Stimulated activated CD4-positive, alpha-beta T cell treated with anti-CD3 and anti-CD28 coated beads, TNF-alpha, amount 100 ng/mL, for 4 hours (primary cell): ENCODE measurements around the gene GSTM3.
"Not testable (repeated sequence)": the region's sequence is repeated elsewhere in the genome, so short reads cannot be mapped to it uniquely, and the experiment has no call there.

Source experiments
- DNase-seq, 3 experiments: peaks; one replicate each; pipeline ENCODE4 v3.0.0-alpha.2; 2020; ENCODE audit warnings: low read depth in 3 of 3

GSTM3 gene

DNA sequence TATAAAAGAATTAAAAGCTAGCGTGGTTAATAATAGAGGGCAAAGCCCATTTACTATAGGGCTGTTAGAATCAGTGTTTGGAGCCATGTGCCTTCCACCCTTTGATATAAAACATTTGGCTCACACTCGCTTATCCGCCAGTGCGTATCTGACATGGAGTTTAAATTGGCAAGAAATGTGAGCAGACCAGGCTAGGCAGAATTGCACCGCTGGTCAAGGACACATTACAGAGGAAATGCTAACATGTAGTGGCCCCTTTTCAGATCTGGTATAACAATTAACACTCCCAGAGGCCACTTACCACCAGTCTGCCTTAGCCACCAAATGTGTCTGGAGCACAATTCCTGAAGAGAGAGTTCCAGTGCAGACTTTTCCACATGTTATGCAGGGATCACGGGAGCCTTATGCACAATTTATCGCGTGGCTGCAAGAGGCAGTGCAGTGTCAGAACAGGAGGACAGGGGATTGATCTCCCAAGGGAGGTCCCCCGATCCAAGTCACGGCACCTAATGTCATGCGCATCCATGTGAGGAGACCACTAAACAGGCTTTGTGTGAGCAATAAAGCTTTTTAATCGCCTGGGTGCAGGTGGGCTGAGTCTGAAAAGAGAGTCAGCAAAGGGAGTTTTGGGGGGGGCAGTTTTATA lies 14.0 kb downstream of the GSTM3 start:
- DNase-seq: no peak

DNA sequence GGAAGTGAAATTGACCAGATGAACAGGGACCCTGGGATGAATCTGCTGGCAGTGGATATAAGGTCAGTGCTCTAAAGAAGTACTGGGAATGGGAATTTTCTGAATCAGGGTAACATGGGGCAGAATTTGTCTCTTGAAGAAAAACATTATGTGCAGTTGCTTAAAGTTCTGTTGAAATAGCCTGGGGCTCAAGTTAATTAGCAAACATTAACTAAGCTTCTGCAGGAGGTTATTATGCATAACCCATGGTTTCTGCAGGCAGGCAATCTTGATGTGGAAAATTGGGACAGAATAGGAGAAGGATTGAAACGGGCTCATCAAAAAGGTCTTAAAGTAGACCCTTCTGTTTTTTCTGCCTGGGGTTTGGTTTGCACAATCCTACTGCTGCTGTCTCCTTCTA lies 14.8 kb downstream of the GSTM3 start:
- no peak for DNase-seq

DNA sequence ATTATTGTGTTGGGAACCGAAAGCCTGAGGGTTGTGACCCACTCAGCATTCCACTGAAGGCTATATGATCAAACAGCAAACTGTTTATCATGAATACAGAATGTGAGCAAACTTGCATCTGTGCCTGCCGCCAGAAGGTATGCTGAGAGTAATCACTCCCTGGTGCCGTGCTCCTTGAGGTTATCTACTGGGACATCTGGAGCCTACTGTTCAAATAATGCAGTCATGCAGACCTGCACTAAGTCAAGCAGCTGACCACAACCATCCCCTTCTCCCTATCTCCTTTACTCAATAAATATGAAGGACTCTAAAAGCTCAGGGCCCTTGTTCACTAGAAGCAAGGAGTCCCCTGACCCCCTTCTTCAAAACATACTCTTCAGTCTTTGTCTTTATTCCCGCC lies 15.3 kb downstream of the GSTM3 start:
- DNase-seq: no peak

DNA sequence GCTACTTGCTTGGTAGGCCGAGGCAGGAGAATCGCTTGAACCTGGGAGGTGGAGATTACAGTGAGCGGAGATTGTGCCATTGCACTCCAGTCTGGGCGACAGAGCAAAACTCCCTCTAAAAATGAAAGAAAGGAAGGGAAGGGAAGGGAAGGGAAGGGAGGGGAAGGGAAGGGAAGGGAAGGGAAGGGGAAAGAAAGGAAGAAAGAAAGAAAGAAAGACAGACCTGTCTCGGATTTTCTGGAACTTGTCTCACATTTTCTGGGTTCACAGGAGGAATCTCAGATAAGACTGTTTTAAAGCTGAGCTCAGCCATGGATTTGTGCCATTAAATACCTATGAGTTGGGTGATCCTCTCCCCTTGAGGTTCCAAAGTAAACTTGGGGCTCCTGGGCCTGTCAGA lies 15.9 kb downstream of the GSTM3 start:
- no peak for DNase-seq

DNA sequence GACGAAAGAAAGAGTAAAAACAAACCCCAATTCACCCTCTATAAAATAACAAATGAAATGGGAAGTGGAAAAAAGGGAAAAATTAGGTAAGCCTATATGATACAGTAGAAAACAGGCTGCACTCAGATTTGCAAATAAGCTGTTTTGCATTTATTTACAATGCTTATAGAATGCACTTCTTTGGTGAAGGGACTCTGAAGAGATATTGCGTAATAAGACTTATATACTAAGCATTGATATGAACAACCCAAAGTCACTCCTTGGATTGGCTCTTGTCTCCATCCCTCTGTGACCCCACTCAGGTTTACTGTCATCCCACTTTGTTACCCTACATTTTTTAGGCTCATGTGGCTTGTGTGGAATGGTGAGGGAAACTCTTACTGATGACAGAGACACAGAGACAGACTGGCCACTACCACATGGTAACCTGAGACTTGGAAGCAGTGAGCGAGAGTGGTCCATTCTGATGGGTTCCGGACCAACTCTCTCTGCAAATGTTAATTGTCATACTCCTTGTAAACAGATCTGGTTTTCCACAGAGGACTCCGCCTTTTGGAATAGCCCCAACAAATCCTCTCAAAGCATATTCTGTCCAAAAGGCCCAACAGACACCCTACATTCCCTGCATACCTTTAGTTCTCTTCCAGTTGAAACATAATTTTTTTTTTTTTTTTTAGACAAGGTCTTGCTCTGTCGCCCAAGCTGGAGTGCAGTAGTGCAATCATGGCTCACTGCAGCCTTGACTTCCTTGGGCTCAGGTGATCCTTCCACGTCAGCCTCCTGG lies 17.7 kb downstream of the GSTM3 start:
- no peak for DNase-seq

DNA sequence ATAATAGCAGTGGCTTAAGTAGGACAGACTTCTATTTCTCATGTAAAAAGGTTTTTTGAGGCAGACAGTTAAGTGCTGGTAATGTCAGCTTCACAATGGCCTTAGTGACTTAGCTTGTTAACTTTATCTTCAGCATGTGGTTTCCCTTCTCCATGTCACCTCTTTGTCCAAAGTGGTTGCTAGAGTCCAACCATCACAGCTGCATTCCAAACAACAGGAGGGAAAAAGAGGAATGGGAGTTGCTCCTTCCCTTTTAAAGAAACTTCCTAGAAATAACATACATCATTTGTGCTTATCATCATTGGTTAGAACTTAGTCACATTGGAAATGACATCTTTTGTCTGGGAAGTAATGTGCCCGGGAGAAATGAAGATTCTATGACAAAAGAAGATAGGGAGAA lies 18.9 kb downstream of the GSTM3 start:
- no peak for DNase-seq

DNA sequence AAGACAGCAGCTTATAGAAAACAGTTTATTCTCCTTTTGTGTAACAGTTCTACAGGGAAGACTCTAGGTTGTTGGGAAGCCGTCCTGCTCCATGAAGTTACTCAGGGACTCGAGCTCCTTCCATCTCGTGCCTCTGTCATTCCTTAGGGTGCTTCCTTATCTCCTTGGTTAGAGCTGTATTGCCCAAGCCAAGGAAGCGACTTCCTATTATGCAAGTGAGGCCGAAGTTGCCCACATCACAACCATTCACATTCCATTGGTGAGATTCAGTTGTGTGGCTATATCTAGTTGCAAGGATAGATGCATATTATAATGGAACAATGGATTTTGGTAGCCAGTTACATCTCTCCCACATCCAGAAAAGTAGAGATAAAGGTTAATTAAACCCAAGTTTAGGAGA lies 19.8 kb downstream of the GSTM3 start:
- no peak for DNase-seq

DNA sequence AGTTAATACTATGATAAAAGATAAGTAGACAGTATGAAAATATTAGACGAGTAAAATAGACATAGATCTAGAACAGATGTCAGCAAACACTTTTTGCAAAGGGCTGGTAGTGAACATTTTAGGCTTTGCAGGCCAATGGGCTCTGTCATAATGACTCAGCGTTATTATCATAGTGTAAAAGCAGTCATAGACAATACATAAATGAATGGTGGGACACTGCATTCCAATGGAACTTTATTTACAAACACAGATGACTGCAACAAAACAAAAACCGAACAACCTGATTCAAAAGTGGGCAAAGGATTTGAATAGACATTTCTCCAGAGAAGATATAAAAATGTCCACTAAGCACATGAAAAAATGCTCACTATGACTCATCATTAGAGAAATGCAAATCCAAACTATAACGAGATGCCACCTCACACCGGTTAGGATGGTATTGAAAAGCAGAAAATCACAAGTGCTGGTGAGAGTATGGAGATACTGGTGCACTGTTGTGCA lies 21.5 kb downstream of the GSTM3 start:
- DNase-seq: no peak

DNA sequence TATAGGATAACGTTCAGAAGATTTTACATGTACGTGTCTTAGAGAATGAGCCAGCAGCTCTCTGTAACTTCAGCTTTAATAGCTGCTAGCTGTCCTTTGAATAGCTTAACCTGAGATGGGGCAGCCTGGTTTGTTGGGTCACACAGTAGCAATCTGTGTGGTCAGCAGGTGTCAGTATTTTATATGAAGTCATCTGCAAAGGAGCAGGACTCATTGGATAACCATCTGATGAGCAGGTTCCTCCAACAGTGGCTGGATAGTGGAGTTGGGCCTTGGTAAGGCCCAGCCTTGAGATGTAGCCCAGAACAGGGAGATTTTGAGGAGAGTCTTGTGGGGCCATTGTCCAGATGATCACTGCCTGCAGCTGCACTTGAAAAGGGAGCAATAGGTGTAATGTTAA lies 22.3 kb downstream of the GSTM3 start:
- DNase-seq: no peak

DNA sequence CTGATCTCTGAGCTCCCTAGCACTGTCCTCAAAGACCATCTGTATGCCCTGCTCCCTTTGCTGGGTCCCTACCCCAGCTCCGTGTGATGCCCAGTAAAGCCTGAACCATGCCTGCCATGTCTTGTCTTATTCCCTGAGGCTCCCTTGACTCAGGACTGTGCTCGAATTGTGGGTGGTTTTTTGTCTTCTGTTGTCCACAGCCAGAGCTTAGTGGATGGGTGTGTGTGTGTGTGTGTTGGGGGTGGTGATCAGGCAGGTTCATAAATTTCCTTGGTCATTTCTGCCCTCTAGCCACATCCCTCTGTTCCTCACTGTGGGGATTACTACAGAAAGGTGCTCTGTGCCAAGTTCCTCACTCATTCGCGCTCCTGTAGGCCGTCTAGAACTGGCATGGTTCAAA lies 23.1 kb downstream of the GSTM3 start:
- no peak for DNase-seq

DNA sequence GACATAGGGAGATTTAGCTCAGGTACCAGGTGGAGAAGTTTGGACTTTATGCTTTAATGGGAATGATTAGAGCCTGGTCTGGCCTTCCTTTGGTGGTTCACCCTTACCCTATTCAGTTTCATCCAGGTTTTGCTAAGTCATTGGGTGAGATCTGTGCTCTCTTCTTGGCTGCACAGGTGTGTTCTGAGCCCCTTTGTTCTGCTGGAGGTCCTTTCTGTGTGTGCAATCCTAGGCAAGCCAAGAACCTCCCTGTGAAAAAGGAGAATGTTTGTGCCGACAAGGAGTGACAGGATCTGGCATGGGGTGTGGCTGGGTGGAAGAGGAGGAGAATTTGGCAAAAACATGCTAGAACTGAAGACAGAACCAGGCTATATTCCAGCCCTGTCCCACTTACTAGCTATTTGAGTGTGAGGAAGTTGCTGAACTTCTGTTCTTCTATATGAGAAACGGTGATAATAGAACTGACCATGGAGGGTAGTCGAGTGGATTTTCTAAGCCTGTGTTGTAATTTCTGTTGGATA lies 24.2 kb downstream of the GSTM3 start:
- DNase-seq: no peak

DNA sequence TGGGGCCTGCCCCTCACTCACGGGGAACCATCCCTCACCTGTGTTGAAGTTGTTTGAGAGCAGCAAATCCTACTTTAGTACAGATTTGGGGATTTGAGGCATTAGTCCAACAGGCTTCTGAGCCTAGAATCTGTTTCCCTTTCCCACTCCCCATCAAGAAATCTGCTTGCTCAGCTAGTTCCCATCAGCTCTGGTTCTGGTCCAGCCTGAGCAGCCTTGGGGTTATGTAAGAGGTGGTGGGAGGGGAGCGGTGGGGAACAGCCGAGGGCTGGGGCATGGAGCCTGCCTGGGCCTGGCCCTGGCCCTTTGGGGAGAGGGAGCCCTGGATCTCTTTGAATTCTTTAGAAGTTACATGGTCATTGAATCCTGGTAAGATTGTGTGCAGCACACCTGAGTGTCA lies 24.7 kb downstream of the GSTM3 start:
- no peak for DNase-seq

DNA sequence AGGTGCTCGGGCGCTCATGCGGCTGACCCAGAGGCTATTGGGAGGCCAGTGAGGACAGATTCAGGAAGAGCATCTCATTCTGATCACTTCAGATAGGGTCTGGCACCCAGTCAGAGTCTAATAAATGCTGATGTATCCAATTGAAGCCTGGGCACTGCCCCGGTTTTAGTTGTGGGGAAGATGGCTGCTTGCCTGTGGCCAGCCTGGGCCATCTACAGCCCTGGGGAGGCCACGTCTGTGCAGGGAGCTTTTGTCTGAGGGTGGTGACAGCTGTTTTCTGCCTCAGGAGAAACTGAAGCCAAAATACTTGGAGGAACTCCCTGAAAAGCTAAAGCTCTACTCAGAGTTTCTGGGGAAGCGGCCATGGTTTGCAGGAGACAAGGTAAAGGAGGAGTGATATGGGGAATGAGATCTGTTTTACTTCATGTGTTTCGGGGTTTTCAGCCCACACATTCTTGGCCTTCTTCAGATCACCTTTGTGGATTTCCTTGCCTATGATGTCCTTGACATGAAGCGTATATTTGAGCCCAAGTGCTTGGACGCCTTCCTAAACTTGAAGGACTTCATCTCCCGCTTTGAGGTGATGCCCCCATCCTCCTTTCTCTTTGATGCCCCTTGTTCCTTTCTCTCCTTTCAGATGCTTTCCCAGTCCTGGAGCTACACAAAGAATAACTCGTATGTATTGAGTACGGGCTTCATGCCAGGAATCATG lies 26.0 kb downstream of the GSTM3 start:
- DNase-seq: no peak

DNA sequence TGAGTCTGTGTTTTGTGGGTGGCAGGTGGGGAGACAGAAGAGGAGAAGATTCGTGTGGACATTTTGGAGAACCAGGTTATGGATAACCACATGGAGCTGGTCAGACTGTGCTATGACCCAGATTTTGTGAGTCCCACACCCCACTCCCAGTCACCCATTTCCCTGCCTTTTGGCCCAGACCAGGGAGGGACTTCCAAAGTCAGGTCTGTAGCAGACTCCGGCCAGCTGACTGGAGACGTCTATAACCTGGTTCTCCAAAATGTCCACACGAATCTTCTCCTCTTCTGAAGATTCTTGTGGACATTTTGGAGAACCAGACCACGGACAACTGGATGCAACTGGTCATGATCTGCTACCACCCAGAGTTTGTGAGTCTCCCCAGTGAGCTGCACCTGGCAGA lies 27.2 kb downstream of the GSTM3 start:
- DNase-seq: no peak

DNA sequence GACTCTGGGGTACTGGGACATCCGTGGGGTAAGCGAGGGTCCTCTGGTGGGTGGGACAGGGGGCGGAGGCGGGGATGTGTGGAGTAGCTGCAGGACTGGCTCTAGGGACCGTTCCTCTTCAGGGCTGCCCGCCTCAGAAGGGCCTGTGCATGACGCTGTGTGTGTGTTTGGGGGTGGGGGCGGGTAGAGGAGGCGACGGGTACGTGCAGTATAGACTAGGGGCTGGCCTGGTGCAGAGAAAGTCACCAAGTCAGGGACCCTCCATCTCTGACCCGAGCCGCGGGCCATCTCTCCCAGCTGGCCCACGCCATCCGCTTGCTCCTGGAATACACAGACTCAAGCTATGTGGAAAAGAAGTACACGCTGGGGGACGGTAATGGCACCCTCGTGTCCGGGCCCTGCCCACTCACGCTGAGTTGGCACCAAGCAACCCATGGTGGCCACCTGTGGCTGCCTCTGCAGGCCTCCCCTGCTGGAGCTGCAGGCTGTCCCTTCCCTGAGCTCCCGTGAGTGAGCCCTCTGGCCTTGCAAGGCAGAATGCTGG lies 28.4 kb downstream of the GSTM3 start:
- no peak for DNase-seq

DNA sequence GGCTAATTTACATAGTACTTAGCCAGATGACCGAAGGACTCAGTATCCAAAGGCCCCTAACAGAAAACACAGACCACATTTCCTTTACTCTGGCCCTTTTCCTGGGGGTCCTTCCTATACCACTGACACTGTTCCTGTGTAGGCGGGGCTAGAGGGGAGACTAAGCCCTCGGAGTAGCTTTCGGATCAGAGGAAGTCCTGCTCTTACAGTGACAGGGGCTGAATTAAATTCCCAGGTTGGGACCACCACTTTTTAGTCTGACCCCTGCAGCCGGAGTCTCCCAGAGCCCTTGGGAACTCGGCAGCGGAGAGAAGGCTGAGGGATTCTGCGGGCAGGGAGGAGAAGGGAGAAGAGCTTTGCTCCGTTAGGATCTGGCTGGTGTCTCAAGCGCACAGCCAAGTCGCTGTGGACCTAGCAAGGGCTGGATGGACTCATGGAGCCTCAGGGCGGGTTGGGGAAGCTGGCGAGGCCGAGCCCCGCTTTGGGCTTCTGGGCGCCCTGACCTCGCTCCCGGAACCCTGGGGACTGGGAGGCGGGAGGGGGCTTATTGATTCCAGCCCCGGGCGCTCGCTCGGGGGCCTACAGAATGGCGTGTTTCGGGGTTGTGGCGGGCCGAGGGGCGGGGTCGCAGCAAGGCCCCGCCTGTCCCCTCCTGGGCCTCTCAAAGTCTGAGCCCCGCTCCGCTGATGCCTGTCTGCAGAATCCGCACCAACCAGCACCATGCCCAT lies 29.1 kb downstream of the GSTM3 start, which contains the start of gene GSTM5:
Gene GSTM5, plus strand, starts transcription at position 659 of the 728 bp plus-strand sequence. Its CDS starts 62 bp downstream, at position 721.
- not testable (repeated sequence) for DNase-seq

DNA sequence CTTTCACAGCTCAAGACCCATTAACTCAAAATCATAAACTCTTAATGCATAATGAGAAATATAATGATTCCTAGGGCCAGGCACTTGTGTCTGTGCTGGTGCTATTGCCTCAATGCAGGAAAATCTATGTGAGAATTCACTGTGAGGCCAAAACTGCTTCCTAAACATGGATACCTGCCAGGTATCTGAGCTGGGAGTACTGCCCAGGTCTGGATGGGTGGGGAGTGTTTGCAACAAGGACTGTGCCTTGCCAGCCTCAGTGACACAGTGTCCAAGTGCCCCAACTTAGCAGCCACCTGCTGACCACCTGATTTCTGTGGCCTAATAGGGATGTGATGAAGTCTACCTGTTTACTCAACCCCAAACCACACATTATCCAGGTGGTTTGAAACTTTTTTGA lies 31.0 kb downstream of the GSTM3 start:
- not testable (repeated sequence) for DNase-seq

DNA sequence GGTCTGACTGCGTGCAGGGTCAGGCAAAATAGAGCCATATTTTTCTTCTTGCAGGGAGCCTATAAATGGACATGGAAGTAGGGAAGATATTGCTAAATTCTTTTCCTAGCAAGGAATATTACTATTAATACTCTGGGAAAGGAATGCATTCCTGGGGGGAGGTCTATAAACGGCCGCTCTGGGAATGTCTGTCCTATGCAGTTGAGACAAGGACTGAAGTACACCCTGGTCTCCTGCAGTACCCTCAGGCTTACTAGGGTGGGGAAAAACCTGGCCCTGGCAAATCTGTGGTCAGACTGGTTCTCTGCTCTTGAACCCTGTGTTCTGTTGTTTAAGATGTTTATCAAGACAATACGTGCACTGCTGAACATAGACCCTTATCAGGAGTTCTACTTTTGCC lies 31.9 kb downstream of the GSTM3 start:
- not testable (repeated sequence) for DNase-seq

DNA sequence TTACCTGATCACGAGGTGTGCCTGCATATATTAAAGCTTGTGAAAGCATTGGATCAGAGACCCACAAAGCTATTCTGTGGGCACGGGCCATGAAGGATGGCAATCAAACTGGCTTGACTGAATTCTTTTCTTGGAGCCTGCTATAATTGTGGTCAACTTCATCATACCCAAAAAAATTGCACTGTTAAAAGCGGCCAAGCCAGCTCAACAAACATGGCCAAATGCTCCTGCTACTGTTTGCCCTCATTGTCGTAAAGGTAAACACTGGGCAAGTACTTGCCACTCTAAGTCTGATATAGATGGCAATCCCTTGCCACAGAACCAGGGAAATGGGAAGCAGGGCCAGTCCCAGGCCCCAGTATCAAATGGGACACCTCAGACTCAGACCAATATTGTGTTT lies 35.4 kb downstream of the GSTM3 start:
- DNase-seq: no peak

DNA sequence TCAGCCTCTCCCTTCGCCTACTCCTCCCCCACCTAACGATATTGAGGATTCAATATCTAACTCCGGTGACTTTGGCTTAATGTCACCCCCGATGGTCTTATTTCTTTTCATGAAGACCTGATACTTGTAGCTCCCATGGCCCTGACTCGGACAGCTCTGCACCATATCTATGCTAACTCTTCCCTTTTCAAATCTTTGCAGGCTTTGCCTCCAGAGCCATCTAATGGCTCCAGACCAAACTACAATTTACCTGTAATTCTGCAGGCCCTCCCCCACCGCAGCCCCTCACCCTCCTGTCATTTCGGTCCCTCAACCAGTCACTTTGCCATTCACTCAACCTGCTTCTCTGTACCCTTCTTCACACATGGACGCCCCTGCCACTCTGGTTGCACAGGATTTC lies 36.7 kb downstream of the GSTM3 start:
- no peak for DNase-seq

DNA sequence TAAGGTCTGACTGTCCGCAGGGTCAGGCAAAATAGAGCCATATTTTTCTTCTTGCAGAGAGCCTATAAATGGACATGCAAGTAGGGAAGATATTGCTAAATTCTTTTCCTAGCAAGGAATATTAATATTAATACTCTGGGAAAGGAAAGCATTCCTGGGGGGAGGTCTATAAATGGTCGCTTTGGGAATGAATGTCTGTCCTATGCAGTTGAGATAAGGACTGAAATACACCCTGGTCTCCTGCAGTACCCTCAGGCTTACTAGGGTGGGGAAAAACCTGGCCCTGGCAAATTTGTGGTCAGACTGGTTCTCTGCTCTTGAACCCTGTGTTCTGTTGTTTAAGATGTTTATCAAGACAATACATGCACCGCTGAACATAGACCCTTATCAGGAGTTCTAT lies 37.9 kb downstream of the GSTM3 start:
- not testable (repeated sequence) for DNase-seq
